Right cardiac atrium (tissue), 5 donors: ENCODE results near the gene ETV6. TPM values are rescaled to one million over a fixed set of nuclear protein-coding genes. Genes with fewer than 3 reads are reported as not detected.

Experiments
- ATAC-seq, 2 donors: fragments of 200-7000 bp; cut with Tn5 transposase; one replicate each; pipeline versions ENCODE4 v1.8.0 to v1.9.1; 2020; ENCODE audit warnings: moderate library complexity in 2 of 2, mild to moderate bottlenecking in 1 of 2
- DNase-seq, 3 donors: peaks; one replicate each; pipeline ENCODE4 v3.0.0-alpha.2; 2020
- H3K27ac ChIP-seq: one replicate; pipeline ENCODE4 v1.5.1; 2013; ENCODE audit warnings: mild to moderate bottlenecking, low read length, control low read depth, moderate library complexity
- H3K27me3 ChIP-seq: one replicate; pipeline ENCODE4 v1.6.1; 2013; ENCODE audit not compliant: control insufficient read depth, insufficient read depth
- H3K4me1 ChIP-seq: one replicate; pipeline ENCODE4 v1.6.1; 2013; ENCODE audit warnings: low read length; ENCODE audit not compliant: control insufficient read depth, insufficient read depth
- H3K4me3 ChIP-seq: one replicate; pipeline ENCODE4 v1.5.1; 2013; ENCODE audit warnings: low read length, control low read depth
- H3K9me3 ChIP-seq: one replicate; pipeline ENCODE4 v1.6.1; 2013; ENCODE audit warnings: low read length; ENCODE audit not compliant: control insufficient read depth
- WGBS: extraction: QIAGEN DNeasy Blood & Tissue Kit; methylation state at CpG from one replicate; pipeline ENCODE4 v1.1.7; 2013; 5-methylcytosine and 5-hydroxymethylcytosine counted together
- intact Hi-C, 4 donors: fragments of 100-400 bp; cut with DNase I; formaldehyde crosslinking; loops; one replicate each; pipeline versions ENCODE4 v1.11.0 to v1.14.0; 2022 to 2023
- polyA plus RNA-seq: library from polyadenylated mRNA; stranded (reverse); fragments of 200-250 nt; gene quantifications from one replicate; pipeline ENCODE4 v1.2.3, GENCODE V29; 2013
- total RNA-seq, 4 donors: library from RNA; stranded (reverse); fragmentation: NEBNext Ultra II Directional; extraction: Animal tissue kit (Norgen Biotek cat#: 25700); gene quantifications; one replicate each; pipeline ENCODE4 v1.2.1, GENCODE V29; 2021
- donor health status: healthy with polysubstance abuse.
- donor health status: DM: no; HTN: yes; CAD: no.
- donor health status: DM: no; HTN: no; CAD: no.
- donor health status: DM: no; HTN: yes; CAD: no; lungs with severe emphysema.
- donor health status: DM: yes; HTN: yes; CAD: no.

Gene ETV6
- total and polyA plus RNA-seq, 5 donors, result 2.9 to 31.4 (median 11.7) TPM

- no peaks in the 10 kb centered on the region for H3K4me1 ChIP-seq
- ATAC-seq (no peak), DNase-seq (no peak)
- no peaks in the 10 kb centered on the region for H3K27me3 ChIP-seq
- H3K9me3 ChIP-seq, result no peaks in the 10 kb centered on the region
- H3K27ac ChIP-seq, result no peak overlapping the region
- intact Hi-C loops, result no loop called here
- H3K4me3 ChIP-seq, result no peak overlapping the region
- WGBS, result 82% methylated on average over 12 of the region's 12 CpGs
These were observed 203.7 kb downstream of the ETV6 start for GRCh38 chr12:11853126-11853525.

GRCh38 chr12:11854011-11854499 lies 204.6 kb downstream of the ETV6 start:
- no peak overlapping the region for H3K27ac ChIP-seq
- H3K27me3 ChIP-seq, result no peaks in the 10 kb centered on the region
- H3K4me3 ChIP-seq, result no peak overlapping the region
- H3K4me1 ChIP-seq, result no peaks in the 10 kb centered on the region
- no peak for DNase-seq
- intact Hi-C loops, result no loop called here
- no peaks in the 10 kb centered on the region for H3K9me3 ChIP-seq
- no peak for ATAC-seq
- 93% methylated on average over 13 of the region's 13 CpGs for WGBS

- DNase-seq (no peak), ATAC-seq (peak in 1 of 2 donors; percentile 35)
- 71% methylated on average over 4 of the region's 4 CpGs for WGBS
- no peaks in the 10 kb centered on the region for H3K9me3 ChIP-seq
- no peak overlapping the region for H3K27ac ChIP-seq
- peaks cover 3% of the 10 kb centered on the region for H3K4me1 ChIP-seq
- H3K4me3 ChIP-seq, result no peak overlapping the region
- intact Hi-C loops, result no loop called here
- no peaks in the 10 kb centered on the region for H3K27me3 ChIP-seq
These were observed 206.5 kb downstream of the ETV6 start for GRCh38 chr12:11855983-11856374.

GRCh38 chr12:11856971-11857370 lies 207.5 kb downstream of the ETV6 start:
- 72% methylated on average over 7 of the region's 7 CpGs for WGBS
- Histone ChIP-seq H3K4me1 (peaks cover 13% of the 10 kb centered on the region), H3K27me3 (no peaks in the 10 kb centered on the region), H3K9me3 (no peaks in the 10 kb centered on the region), H3K27ac (no peak overlapping the region), H3K4me3 (no peak overlapping the region)
- no peak for ATAC-seq
- no peak for DNase-seq
- intact Hi-C loops, result no loop called here

GRCh38 chr12:11859705-11860425 lies 210.4 kb downstream of the ETV6 start:
- intact Hi-C loops, result no loop called here
- no peak for DNase-seq
- Histone ChIP-seq H3K4me3 (no peak overlapping the region), H3K27me3 (no peaks in the 10 kb centered on the region), H3K27ac (no peak overlapping the region), H3K4me1 (peaks cover 22% of the 10 kb centered on the region), H3K9me3 (no peaks in the 10 kb centered on the region)
- ATAC-seq, result no peak
- 85% methylated on average over 17 of the region's 17 CpGs for WGBS

GRCh38 chr12:11861155-11861863 lies 211.8 kb downstream of the ETV6 start:
- H3K9me3 ChIP-seq, result no peaks in the 10 kb centered on the region
- no peaks in the 10 kb centered on the region for H3K27me3 ChIP-seq
- WGBS, result 47% methylated on average over 5 of the region's 5 CpGs
- ATAC-seq (peak in 1 of 2 donors; percentile 32), DNase-seq (peak in 1 of 3 donors; percentile 50)
- H3K4me3 ChIP-seq, result no peak overlapping the region
- intact Hi-C loops, result no loop called here
- H3K27ac ChIP-seq, result no peak overlapping the region
- peaks cover 22% of the 10 kb centered on the region for H3K4me1 ChIP-seq

- intact Hi-C loops, result no loop called here
- WGBS, result 88% methylated on average over 7 of the region's 7 CpGs
- ATAC-seq (no peak), DNase-seq (no peak)
- H3K27me3 ChIP-seq, result no peaks in the 10 kb centered on the region
- H3K4me3 ChIP-seq, result no peak overlapping the region
- peaks cover 22% of the 10 kb centered on the region for H3K4me1 ChIP-seq
- no peaks in the 10 kb centered on the region for H3K9me3 ChIP-seq
- peak overlapping the region; percentile 70 for H3K27ac ChIP-seq
These were observed 212.6 kb downstream of the ETV6 start for GRCh38 chr12:11861864-11862600.

GRCh38 chr12:11862798-11863197 lies 213.3 kb downstream of the ETV6 start:
- Histone ChIP-seq H3K4me3 (no peak overlapping the region), H3K27ac (peak overlapping the region; percentile 40), H3K9me3 (no peaks in the 10 kb centered on the region), H3K27me3 (no peaks in the 10 kb centered on the region), H3K4me1 (peaks cover 22% of the 10 kb centered on the region)
- intact Hi-C loops, result no loop called here
- WGBS, result 39% methylated on average over 5 of the region's 5 CpGs
- DNase-seq (no peak), ATAC-seq (peak; percentile 56 to 69)

- 7% methylated on average over 5 of the region's 5 CpGs for WGBS
- peak; percentile 87 for ATAC-seq
- H3K27me3 ChIP-seq, result no peaks in the 10 kb centered on the region
- no peaks in the 10 kb centered on the region for H3K9me3 ChIP-seq
- intact Hi-C loops, result no loop called here
- peak overlapping the region; percentile 77 for H3K27ac ChIP-seq
- peak; percentile 56 to 76 (median 72) for DNase-seq
- peaks cover 22% of the 10 kb centered on the region for H3K4me1 ChIP-seq
- no peak overlapping the region for H3K4me3 ChIP-seq
These were observed 214.0 kb downstream of the ETV6 start for GRCh38 chr12:11863478-11863906.

- ATAC-seq (peak; percentile 89 to 96), DNase-seq (peak in 2 of 3 donors; percentile 28 to 51)
- no peak overlapping the region for H3K4me3 ChIP-seq
- intact Hi-C loops, result no loop called here
- H3K27me3 ChIP-seq, result no peaks in the 10 kb centered on the region
- H3K9me3 ChIP-seq, result no peaks in the 10 kb centered on the region
- H3K4me1 ChIP-seq, result peaks cover 22% of the 10 kb centered on the region
- 45% methylated on average over 3 of the region's 3 CpGs for WGBS
- peak overlapping the region; percentile 77 for H3K27ac ChIP-seq
These were observed 214.5 kb downstream of the ETV6 start for GRCh38 chr12:11863988-11864387.

- no peak overlapping the region for H3K27ac ChIP-seq
- no peak for DNase-seq
- H3K4me3 ChIP-seq, result no peak overlapping the region
- WGBS, result 96% methylated on average over 4 of the region's 4 CpGs
- H3K27me3 ChIP-seq, result no peaks in the 10 kb centered on the region
- peaks cover 21% of the 10 kb centered on the region for H3K4me1 ChIP-seq
- intact Hi-C loops, result no loop called here
- no peak for ATAC-seq
- no peaks in the 10 kb centered on the region for H3K9me3 ChIP-seq
These were observed 216.3 kb downstream of the ETV6 start for GRCh38 chr12:11865824-11866223.
